ENCODE data around the gene PSTPIP1. TPM values are rescaled to one million over a fixed set of nuclear protein-coding genes. Genes with fewer than 3 reads are reported as not detected.

PSTPIP1 gene
- total RNA-seq, 2 experiments from 2014 or later: 1.5 to 27.4 TPM

DNA sequence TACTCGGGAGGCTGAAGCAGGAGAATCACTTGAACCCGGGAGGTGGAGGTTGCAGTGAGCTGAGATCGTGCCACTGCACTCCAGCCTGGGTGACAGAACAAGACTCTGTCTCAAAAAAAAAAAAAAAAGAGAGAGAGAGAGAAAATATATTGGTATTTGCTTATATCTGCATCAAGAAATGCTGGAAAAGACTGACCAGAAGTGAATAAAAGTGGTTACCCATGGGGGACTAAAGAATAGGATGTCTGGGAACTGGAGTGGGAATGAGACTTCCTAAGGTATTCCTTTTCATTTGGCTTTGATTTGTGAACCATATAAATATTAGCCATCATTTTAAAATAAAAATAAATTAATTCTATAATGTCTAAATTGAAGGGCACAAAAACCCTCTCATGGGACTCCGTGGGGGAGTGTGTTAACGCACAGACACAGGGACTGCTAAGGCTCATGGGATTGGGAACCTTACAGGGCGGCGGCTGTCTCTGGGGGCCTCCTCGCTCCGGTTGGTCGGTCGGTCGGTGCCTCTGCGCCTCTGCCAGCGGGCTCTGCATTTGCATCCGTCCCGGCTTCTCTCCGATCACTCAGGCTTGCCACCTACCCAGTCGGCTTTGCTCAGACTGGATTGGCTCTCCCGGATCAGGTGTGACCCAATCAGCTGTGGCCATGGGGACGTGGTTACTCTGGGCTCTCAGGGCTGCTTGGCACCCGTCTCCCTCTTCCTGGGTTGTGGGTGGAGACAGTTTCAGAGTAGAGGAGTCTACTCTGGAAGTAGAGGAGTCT, 88.6 kb downstream of the PSTPIP1 start:
- no peaks in the 10 kb centered on the region for H4K20me1 ChIP-seq (ENCODE audit: insufficient read depth, low read length)
- no peaks in the 10 kb centered on the region for H3K36me3 ChIP-seq (ENCODE audit: insufficient read depth, low read length)
- CTCF ChIA-PET (ENCODE audit: unreplicated experiment): interaction anchor here (0.5 kb wide), 1 partner anchor 14 kb away, joined by 3 read pairs; no protein-coding TSS in a partner anchor
- peak overlapping the region; percentile 4 for H3K27ac ChIP-seq (ENCODE audit: low read depth, low read length, poor library complexity, severe bottlenecking)
- H3K9me2 ChIP-seq (ENCODE audit: insufficient read depth, low read length): no peaks in the 10 kb centered on the region
- TF ChIP-seq, protein P1, sequence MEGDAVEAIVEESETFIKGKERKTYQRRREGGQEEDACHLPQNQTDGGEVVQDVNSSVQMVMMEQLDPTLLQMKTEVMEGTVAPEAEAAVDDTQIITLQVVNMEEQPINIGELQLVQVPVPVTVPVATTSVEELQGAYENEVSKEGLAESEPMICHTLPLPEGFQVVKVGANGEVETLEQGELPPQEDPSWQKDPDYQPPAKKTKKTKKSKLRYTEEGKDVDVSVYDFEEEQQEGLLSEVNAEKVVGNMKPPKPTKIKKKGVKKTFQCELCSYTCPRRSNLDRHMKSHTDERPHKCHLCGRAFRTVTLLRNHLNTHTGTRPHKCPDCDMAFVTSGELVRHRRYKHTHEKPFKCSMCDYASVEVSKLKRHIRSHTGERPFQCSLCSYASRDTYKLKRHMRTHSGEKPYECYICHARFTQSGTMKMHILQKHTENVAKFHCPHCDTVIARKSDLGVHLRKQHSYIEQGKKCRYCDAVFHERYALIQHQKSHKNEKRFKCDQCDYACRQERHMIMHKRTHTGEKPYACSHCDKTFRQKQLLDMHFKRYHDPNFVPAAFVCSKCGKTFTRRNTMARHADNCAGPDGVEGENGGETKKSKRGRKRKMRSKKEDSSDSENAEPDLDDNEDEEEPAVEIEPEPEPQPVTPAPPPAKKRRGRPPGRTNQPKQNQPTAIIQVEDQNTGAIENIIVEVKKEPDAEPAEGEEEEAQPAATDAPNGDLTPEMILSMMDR (conservative IDR thresholded peaks at IDR 0.05; ENCODE audit: low read length): no peak
- TF ChIP-seq EZH2phosphoT487 (IDR thresholded peaks at IDR 0.05; ENCODE audit: borderline replicate concordance, low read depth, low read length): no peak
- peak overlapping the region; percentile 48 for H3K4me3 ChIP-seq (ENCODE audit: low read depth, low read length, poor library complexity, severe bottlenecking)
- H3K4me1 ChIP-seq (ENCODE audit: insufficient read depth, low read length, poor library complexity, severe bottlenecking): peaks cover 17% of the 10 kb centered on the region
- peak; percentile 87 for DNase-seq (ENCODE audit: low spot score)
- POLR2A ChIA-PET: no interaction called here
- H3K9me3 ChIP-seq (ENCODE audit: low read length): no peaks in the 10 kb centered on the region
- intact Hi-C loops (cut with micrococcal nuclease; ENCODE audit: unreplicated experiment): no loop called here
- H3K4me2 ChIP-seq (ENCODE audit: low read length): peak overlapping the region; percentile 67
- H3K79me2 ChIP-seq (ENCODE audit: insufficient read depth, low read depth, low read length): no peaks in the 10 kb centered on the region
- BruUV-seq (replicated peaks): no TSS peak
- peak overlapping the region; percentile 90 for H2AFZ ChIP-seq (ENCODE audit: low read length)

DNA sequence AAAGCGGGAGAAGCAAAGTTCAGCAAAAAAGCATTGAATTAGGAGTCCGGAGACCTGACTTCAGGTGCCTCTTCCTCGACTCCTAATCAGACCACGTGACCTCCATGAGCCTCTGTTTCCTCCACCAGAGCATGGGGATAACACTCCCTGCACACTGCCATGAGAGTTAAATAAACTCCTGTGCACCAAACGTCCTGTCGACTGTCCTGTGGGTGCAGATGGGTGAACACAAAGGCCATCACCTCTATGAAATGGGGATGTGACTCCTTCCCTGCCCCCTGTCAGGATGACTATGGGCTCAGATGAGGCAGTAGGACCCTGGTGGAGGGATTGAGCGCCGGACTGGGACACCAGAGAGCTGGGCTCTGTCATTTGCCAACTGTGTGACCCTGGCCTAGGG, 89.5 kb downstream of the PSTPIP1 start:
- Histone ChIP-seq H3K9me2 (ENCODE audit: insufficient read depth, low read length) (no peaks in the 10 kb centered on the region), H2AFZ (ENCODE audit: low read length) (peak overlapping the region; percentile 90; the same call in 1 of the 2 replicates), H4K20me1 (ENCODE audit: insufficient read depth, low read length) (no peaks in the 10 kb centered on the region), H3K36me3 (ENCODE audit: insufficient read depth, low read length) (no peaks in the 10 kb centered on the region), H3K27ac (ENCODE audit: low read depth, low read length, poor library complexity, severe bottlenecking) (no peak overlapping the region), H3K9me3 (ENCODE audit: low read length) (no peaks in the 10 kb centered on the region), H3K4me2 (ENCODE audit: low read length) (peak overlapping the region; percentile 67; the same call in 1 of the 2 replicates), H3K4me1 (ENCODE audit: insufficient read depth, low read length, poor library complexity, severe bottlenecking) (peaks cover 17% of the 10 kb centered on the region), H3K79me2 (ENCODE audit: insufficient read depth, low read depth, low read length) (no peaks in the 10 kb centered on the region), H3K4me3 (ENCODE audit: low read depth, low read length, poor library complexity, severe bottlenecking) (no peak overlapping the region)
- ChIA-PET CTCF (ENCODE audit: unreplicated experiment) (no interaction called here), POLR2A (no interaction called here)
- intact Hi-C loops (cut with micrococcal nuclease; ENCODE audit: unreplicated experiment): no loop called here
- no peak for DNase-seq (ENCODE audit: low spot score)
- TF ChIP-seq EZH2phosphoT487 (IDR thresholded peaks at IDR 0.05; ENCODE audit: borderline replicate concordance, low read depth, low read length): no peak
- TF ChIP-seq, protein P1 (conservative IDR thresholded peaks at IDR 0.05; ENCODE audit: low read length): no peak
- no TSS peak for BruUV-seq (replicated peaks)

DNA sequence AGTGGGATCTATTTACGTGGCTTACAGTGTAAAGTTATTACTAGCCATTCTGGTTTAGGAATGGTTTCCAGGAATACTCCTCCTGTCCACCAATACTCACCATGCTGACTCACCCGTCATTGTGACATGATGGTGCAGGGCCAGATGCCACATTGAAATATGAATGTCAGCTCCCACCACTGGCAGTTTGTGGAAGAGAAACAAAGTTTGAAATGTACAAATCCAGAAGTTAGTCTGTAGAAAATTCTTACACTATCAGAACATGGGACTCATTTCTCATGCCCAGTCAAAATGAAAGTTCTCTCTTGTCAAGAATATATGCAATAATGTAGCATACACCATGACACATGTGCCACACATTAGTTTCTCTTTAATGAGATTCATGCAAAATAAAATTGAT, 90.4 kb downstream of the PSTPIP1 start:
- intact Hi-C loops (cut with micrococcal nuclease; ENCODE audit: unreplicated experiment): no loop called here
- CTCF ChIA-PET (ENCODE audit: unreplicated experiment): no interaction called here
- H3K4me3 ChIP-seq (ENCODE audit: low read depth, low read length, poor library complexity, severe bottlenecking): no peak overlapping the region
- no peak for DNase-seq (ENCODE audit: low spot score)
- H3K27ac ChIP-seq (ENCODE audit: low read depth, low read length, poor library complexity, severe bottlenecking): no peak overlapping the region
- H3K9me2 ChIP-seq (ENCODE audit: insufficient read depth, low read length): no peaks in the 10 kb centered on the region
- POLR2A ChIA-PET: no interaction called here
- no peaks in the 10 kb centered on the region for H3K9me3 ChIP-seq (ENCODE audit: low read length)
- H3K4me1 ChIP-seq (ENCODE audit: insufficient read depth, low read length, poor library complexity, severe bottlenecking): peaks cover 17% of the 10 kb centered on the region
- H2AFZ ChIP-seq (ENCODE audit: low read length): no peak overlapping the region; the same call in 1 of the 2 replicates
- no peaks in the 10 kb centered on the region for H3K79me2 ChIP-seq (ENCODE audit: insufficient read depth, low read depth, low read length)
- H4K20me1 ChIP-seq (ENCODE audit: insufficient read depth, low read length): no peaks in the 10 kb centered on the region
- no TSS peak for BruUV-seq (replicated peaks)
- H3K4me2 ChIP-seq (ENCODE audit: low read length): no peak overlapping the region
- no peak for TF ChIP-seq EZH2phosphoT487 (IDR thresholded peaks at IDR 0.05; ENCODE audit: borderline replicate concordance, low read depth, low read length)
- TF ChIP-seq, protein P1 (conservative IDR thresholded peaks at IDR 0.05; ENCODE audit: low read length): no peak
- H3K36me3 ChIP-seq (ENCODE audit: insufficient read depth, low read length): no peaks in the 10 kb centered on the region

Data from OCI-LY7 (cell line).